Measurements from ENCODE around the gene STING1.
"Not testable (repeated sequence)": the region's sequence is repeated elsewhere in the genome, so short reads cannot be mapped to it uniquely, and the experiment has no call there.

STING1 gene

GRCh38 chr5:139503879-139504278 is 21.3 kb upstream of the STING1 start:
- in situ Hi-C loops (cut with HindIII; ENCODE audit: low sequenced_read_pairs), result not testable (repeated sequence)

DNA sequence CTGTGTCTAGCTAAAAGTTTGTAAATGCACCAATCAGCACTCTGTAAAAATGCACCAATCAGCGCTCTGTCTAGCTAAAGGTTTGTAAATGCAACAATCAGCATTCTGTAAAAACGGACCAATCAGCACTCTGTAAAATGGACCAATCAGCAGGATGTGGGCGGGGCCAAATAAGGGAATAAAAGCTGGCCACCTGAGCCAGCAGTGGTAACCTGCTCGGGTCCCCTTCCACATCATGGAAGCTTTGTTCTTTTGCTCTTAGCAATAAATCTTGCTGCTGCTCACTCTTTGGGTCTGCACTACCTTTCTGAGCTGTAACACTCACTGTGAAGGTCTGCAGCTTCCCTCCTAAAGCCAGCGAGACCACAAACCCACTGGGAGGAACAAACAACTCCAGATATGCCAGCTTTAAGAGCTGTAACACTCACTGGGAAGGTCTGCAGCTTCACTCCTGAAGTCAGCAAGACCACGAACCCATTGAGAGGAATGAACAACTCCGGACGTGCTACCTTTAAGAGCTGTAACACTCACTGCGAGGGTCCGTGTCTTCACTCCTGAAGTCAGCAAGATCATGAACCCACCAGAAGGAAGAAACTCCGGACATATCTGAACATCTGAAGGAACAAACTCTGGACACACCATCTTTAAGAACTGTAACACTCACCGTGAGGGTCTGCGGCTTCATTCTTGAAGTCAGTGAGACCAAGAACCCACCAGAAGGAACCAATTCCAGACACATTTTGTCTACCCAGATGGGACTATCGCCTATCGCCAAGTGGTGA is 20.7 kb upstream of the STING1 start:
- in situ Hi-C loops (cut with HindIII; ENCODE audit: low sequenced_read_pairs), result not testable (repeated sequence)

- in situ Hi-C loops (cut with HindIII; ENCODE audit: low sequenced_read_pairs), result no loop called here
These were observed 18.8 kb upstream of the STING1 start for GRCh38 chr5:139501381-139501780.

- in situ Hi-C loops (cut with HindIII; ENCODE audit: low sequenced_read_pairs), result no loop called here
These were observed 13.3 kb upstream of the STING1 start for GRCh38 chr5:139495638-139496435.

GRCh38 chr5:139494832-139495231 is 12.3 kb upstream of the STING1 start:
- in situ Hi-C loops (cut with HindIII; ENCODE audit: low sequenced_read_pairs), result no loop called here

DNA sequence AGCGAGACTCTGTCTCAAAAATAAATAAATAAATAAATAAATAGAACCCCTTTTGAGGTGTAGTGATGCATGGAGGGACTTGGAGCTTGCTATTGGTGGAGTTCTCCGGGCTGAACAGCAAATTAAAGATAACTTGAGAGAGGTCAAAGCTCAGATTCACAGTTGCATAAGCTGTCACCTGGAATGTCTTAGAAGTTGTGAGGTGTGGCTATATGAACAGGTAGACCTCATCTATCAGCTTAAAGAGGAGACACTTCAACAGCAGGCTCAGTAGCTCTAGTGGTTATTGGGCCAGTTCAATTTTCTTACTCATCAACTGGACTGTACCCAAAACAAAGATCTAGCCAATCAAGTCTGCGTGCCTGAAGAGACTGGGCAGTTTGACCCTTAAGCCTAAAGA is 11.7 kb upstream of the STING1 start:
- in situ Hi-C loops (cut with HindIII; ENCODE audit: low sequenced_read_pairs), result no loop called here

GRCh38 chr5:139492700-139493192 is 10.2 kb upstream of the STING1 start:
- in situ Hi-C loops (cut with HindIII; ENCODE audit: low sequenced_read_pairs), result no loop called here

- in situ Hi-C loops (cut with HindIII; ENCODE audit: low sequenced_read_pairs), result no loop called here
These were observed 5.7 kb upstream of the STING1 start for GRCh38 chr5:139488260-139488659.

DNA sequence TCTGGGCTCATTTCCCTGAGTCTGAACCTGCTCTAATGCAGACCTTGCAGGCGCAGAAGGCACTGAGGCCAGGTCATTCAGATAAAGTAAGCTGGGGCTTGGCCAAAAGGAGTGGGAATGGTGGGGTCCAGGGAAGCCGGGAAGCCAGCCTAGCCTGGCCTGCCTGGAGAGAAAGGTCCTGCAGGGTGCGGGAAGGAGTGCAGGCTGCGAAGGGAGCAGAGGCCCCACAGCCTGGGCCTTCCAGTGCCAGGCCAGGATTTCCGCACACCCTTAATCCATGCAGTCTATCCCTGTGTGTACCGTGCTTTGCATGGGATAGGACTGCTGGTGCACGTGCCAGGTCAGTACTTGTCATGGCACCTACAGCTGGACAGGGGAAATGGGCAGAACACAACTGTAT is 3.6 kb upstream of the STING1 start:
- in situ Hi-C loops (cut with HindIII; ENCODE audit: low sequenced_read_pairs), result no loop called here

- in situ Hi-C loops (cut with HindIII; ENCODE audit: low sequenced_read_pairs), result not testable (repeated sequence)
These were observed 291 bp upstream of the STING1 start for GRCh38 chr5:139482890-139483208.

DNA sequence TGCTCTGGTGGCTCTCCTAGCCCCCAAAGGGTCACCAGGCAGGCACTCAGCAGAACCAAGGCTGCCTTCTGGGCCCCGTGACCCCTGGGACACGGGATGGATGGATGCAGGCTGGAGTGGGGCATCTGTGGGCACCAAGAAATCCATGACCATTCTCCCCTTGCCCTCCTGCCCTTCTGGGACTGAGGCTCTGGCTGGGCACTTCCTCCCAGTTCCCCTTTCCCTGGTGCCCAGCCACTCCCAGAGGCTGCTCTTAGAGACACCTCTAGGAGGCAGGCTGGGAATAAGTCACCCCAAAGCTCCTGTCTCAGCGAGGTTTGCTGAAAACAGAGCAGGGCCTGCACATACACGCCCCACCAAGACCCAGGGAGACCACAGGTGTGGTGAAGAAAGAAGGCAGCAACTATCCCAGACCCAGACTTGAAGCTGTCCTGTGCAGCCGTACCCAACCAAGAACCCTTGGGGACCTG is 943 bp downstream of the STING1 start:
- in situ Hi-C loops (cut with HindIII; ENCODE audit: low sequenced_read_pairs), result no loop called here

GRCh38 chr5:139481122-139481533 is 1.4 kb downstream of the STING1 start:
- in situ Hi-C loops (cut with HindIII; ENCODE audit: low sequenced_read_pairs), result no loop called here

- in situ Hi-C loops (cut with HindIII; ENCODE audit: low sequenced_read_pairs), result not testable (repeated sequence)
These were observed 2.8 kb downstream of the STING1 start for GRCh38 chr5:139479729-139480128.

GRCh38 chr5:139478657-139479423 is 3.7 kb downstream of the STING1 start:
- in situ Hi-C loops (cut with HindIII; ENCODE audit: low sequenced_read_pairs), result not testable (repeated sequence)

GRCh38 chr5:139475865-139476617 is 6.5 kb downstream of the STING1 start:
- in situ Hi-C loops (cut with HindIII; ENCODE audit: low sequenced_read_pairs), result no loop called here

GRCh38 chr5:139474890-139475791 is 7.4 kb downstream of the STING1 start:
- in situ Hi-C loops (cut with HindIII; ENCODE audit: low sequenced_read_pairs), result no loop called here

DNA sequence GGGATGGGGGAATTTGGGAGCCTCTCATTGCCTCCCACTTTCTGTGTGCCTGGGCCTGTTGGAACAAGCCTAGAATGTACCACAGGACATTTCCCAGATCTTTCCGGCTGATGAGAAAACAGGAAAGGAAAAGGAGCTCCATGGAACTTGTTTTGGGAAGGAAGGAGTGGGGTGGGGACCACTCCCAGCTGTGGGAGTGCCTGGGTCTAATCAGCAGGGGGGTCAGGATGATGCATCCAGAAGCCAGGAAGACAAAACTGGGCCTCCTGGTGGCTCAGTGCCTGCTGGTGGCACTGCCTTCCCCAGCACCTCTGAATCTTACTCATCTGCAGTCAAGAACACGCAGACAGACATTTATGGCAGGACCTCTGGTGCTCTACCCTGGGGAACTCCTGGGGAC is 9.0 kb downstream of the STING1 start:
- in situ Hi-C loops (cut with HindIII; ENCODE audit: low sequenced_read_pairs), result no loop called here

DNA sequence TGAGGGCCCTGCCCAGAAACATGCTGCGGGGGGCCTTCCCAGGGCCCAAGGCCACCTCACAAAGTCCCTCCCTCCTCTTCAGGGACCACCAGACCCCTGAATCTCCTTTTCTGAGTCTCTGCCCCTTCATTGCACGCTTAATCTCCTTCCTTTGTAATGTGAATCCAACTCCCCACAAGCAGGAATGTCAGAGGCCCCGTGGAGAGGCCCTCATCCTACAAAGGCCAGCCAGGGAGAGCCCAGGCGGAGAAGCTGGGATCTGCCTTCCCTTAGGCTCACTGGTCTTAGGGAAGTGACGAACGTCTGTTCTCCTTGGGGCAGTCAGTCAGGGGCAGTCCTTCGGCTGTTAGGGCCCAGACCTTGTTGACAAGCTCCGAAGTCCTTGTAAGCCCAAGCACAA is 9.5 kb downstream of the STING1 start:
- in situ Hi-C loops (cut with HindIII; ENCODE audit: low sequenced_read_pairs), result no loop called here

- in situ Hi-C loops (cut with HindIII; ENCODE audit: low sequenced_read_pairs), result no loop called here
These were observed 10.1 kb downstream of the STING1 start for GRCh38 chr5:139472386-139473030.
